GM13976 (cell line): ENCODE data around the gene SIRPG.

Experiments
- DNase-seq: peaks from one replicate; pipeline ENCODE4 v3.0.0; 2012; ENCODE audit warnings: low spot score
- CTCF ChIP-seq: IDR thresholded peaks from 2 replicates; pipeline ENCODE4 v1.5.1; 2012; ENCODE audit warnings: borderline replicate concordance, mild to moderate bottlenecking; ENCODE audit not compliant: insufficient read depth; ENCODE audit errors: extremely low read depth, missing control alignments, control extremely low read depth
- in situ Hi-C: fragments of 300-500 bp; cut with MboI; formaldehyde crosslinking; loops from one replicate; pipeline ENCODE4 v1.12.0; 2022; ENCODE audit warnings: low sequenced_read_pairs, mixed read lengths, inconsistent platforms; ENCODE audit not compliant: unreplicated experiment

The SIRPG gene

GRCh38 chr20:1588533-1589460 lies 68.8 kb downstream of the SIRPG start:
- DNase-seq = no peak
- in situ Hi-C loops = no loop called here
- TF ChIP-seq CTCF = no peak

- DNase-seq = no peak
- in situ Hi-C loops = no loop called here
- TF ChIP-seq CTCF = no peak
Measured at GRCh38 chr20:1587781-1588532, 69.6 kb downstream of the SIRPG start.

- no peak for TF ChIP-seq CTCF
- DNase-seq = no peak
- in situ Hi-C loops = no loop called here
Measured at GRCh38 chr20:1579488-1579887, 78.1 kb downstream of the SIRPG start.
